MM.1S (cell line): Measurements from ENCODE around the gene WDFY3.

Source experiments
- CTCF ChIP-seq: fragments of 300-600 bp; sonication (generic); IDR thresholded peaks from 2 replicates; pipeline ENCODE4 v1.5.1; 2016; ENCODE audit warnings: antibody characterized with exemption, low read length, mixed read lengths
- EZH2phosphoT487 ChIP-seq: fragments of 300-600 bp; sonication (generic); IDR thresholded peaks from 2 replicates; pipeline ENCODE4 v1.6.1; 2018; ENCODE audit warnings: antibody characterized with exemption, low read length

DNA sequence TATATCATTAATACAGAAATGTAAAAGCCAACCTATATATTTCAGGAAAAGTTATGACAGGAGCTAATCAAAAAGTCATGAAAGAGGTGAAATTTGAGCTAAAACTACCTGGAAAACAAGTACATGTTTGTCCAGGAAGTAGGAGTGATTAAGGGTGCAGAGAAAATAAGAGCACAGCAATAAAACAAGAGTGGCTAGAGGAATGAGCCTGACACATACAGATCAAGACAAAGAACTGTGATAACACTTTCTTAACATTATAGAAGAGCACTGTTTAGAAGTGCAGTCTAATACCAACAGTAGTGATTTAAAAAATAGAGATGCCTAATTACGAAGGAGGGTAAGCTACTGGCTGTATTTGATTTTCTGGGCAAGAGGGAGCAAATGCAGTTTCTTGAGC lies 125.1 kb downstream of the WDFY3 start:
- TF ChIP-seq CTCF: no peak
- TF ChIP-seq EZH2phosphoT487: no peak
